Activated CD4-positive, alpha-beta T cell treated with anti-CD3 and anti-CD28 coated beads for 24 hours (primary cell): ENCODE measurements around the gene NACC2.

Source experiments
- DNase-seq, 2 donors: peaks; one replicate each; pipeline ENCODE4 v3.0.0-alpha.2; 2020; ENCODE audit warnings: low read depth in 2 of 2

NACC2 gene

GRCh38 chr9:135994501-135995192, 100.4 kb downstream of the NACC2 start:
- DNase-seq = no peak

- no peak for DNase-seq
Observed at GRCh38 chr9:135993765-135994500, 101.2 kb downstream of the NACC2 start.

- DNase-seq = no peak
Observed at GRCh38 chr9:135993409-135993742, 101.7 kb downstream of the NACC2 start.

- peak in 1 of 2 donors; percentile 19 for DNase-seq
Observed at GRCh38 chr9:135992486-135993408, 102.3 kb downstream of the NACC2 start.

- DNase-seq = no peak
Observed at GRCh38 chr9:135991771-135992170, 103.3 kb downstream of the NACC2 start.

- DNase-seq = peak; percentile 22 to 29
Observed at GRCh38 chr9:135990468-135991429, 104.3 kb downstream of the NACC2 start.

GRCh38 chr9:135989722-135990467, 105.2 kb downstream of the NACC2 start:
- DNase-seq = no peak

GRCh38 chr9:135989157-135989556, 105.9 kb downstream of the NACC2 start:
- DNase-seq = no peak

GRCh38 chr9:135988493-135988892, 106.6 kb downstream of the NACC2 start:
- DNase-seq = no peak

- no peak for DNase-seq
Observed at GRCh38 chr9:135987838-135988404, 107.2 kb downstream of the NACC2 start.

GRCh38 chr9:135986605-135987004, 108.5 kb downstream of the NACC2 start:
- no peak for DNase-seq

GRCh38 chr9:135985889-135986288, 109.2 kb downstream of the NACC2 start:
- DNase-seq = no peak

GRCh38 chr9:135985459-135985774, 109.7 kb downstream of the NACC2 start:
- DNase-seq = no peak

- no peak for DNase-seq
Observed at GRCh38 chr9:135984072-135984710, 110.9 kb downstream of the NACC2 start.

- DNase-seq = no peak
Observed at GRCh38 chr9:135983208-135984071, 111.6 kb downstream of the NACC2 start.

- no peak for DNase-seq
Observed at GRCh38 chr9:135982499-135983207, 112.4 kb downstream of the NACC2 start.

GRCh38 chr9:135980926-135981630, 114.0 kb downstream of the NACC2 start:
- DNase-seq = no peak
